ENCODE results near the gene THAP4.

Gene THAP4

DNA sequence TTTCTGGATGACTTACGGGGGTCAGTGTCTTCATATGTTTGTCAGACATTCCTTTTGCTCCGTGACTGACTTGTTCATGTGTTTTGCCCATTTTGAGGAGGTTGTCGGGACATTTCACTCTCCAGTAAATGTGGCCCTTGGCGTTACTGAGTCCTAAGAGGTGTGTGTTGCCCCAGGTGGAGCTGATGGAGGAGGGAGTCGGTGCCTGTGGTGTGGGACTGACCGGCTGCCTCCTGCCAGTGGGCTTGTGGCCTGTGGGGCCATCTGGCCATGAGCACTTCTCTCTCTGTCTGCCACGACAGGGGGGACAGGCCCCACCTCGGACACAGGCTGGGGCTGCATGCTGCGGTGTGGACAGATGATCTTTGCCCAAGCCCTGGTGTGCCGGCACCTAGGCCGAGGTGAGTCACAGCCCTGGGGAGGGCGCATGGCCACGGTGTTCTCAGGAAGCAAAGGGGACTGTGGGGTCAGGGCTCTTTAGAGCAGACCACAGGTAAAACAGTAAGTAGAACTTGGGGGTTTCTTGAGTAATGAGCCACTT is 16.3 kb upstream of the THAP4 start:
- no peak for TF ChIP-seq ZFX (IDR thresholded peaks at IDR 0.05)
- TF ChIP-seq, protein P1, sequence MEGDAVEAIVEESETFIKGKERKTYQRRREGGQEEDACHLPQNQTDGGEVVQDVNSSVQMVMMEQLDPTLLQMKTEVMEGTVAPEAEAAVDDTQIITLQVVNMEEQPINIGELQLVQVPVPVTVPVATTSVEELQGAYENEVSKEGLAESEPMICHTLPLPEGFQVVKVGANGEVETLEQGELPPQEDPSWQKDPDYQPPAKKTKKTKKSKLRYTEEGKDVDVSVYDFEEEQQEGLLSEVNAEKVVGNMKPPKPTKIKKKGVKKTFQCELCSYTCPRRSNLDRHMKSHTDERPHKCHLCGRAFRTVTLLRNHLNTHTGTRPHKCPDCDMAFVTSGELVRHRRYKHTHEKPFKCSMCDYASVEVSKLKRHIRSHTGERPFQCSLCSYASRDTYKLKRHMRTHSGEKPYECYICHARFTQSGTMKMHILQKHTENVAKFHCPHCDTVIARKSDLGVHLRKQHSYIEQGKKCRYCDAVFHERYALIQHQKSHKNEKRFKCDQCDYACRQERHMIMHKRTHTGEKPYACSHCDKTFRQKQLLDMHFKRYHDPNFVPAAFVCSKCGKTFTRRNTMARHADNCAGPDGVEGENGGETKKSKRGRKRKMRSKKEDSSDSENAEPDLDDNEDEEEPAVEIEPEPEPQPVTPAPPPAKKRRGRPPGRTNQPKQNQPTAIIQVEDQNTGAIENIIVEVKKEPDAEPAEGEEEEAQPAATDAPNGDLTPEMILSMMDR (conservative IDR thresholded peaks at IDR 0.05): no peak
- H3K27ac ChIP-seq: no peak overlapping the region

DNA sequence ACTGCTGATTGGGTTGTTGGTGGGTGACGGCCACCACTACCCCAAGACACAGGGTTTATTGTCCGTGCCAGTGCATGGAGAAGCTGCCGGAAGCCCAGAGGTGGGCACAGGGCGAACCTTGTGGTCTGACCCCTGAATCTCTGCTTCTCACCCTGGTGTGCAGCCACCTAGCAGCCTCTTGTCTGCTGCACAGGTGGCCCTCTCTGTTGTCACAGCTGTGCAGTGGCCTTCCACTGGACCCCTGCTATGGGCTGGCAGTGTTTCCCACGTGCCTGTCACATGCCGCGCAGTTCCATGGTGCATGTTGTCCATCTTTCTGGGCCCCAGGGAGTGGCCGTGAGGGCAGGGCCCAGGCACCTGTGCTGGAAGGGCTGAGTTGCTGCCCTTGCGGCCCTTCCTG is 15.8 kb upstream of the THAP4 start:
- TF ChIP-seq, protein P1 (conservative IDR thresholded peaks at IDR 0.05): no peak
- TF ChIP-seq ZFX (IDR thresholded peaks at IDR 0.05): no peak
- H3K27ac ChIP-seq: no peak overlapping the region

DNA sequence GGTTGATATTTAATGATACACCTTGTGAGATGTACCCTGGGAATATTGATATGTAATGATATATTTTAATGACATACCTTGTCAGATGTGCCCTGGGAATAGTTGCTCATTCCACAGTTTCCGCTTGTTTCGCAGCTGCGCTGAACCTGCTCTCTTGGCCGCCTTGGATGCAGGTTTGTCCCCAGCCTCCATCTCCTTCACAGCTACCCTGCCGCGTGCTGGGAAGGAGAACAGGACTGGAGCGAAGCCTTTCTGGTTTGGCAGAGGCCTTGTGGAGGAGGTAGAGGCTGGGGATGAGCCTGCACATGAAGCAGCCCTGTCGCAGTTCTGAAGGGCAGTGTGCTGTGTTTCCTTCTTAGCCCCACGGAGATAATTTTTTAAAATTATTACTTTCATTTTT is 15.2 kb upstream of the THAP4 start:
- TF ChIP-seq, protein P1 (conservative IDR thresholded peaks at IDR 0.05): no peak
- TF ChIP-seq ZFX (IDR thresholded peaks at IDR 0.05): no peak
- H3K27ac ChIP-seq: no peak overlapping the region

DNA sequence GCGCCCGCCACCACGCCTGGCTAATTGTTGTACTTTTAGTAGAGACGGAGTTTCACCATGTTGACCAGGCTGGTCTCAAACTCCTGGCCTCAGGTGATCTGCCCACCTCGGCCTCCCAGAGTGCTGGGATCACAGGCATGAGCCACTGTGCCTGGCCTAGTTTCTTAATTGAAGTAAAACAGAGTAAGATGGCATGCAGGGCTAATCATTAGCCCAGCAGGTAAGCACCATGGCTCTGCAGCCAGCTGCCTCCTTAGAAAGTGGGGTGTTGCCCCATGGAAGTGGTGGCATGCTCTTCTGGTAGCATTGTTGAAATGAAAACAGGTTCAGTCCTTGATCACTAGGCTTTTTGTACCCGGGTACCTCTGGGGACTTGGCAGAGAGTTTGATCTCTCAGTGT is 13.0 kb upstream of the THAP4 start:
- H3K27ac ChIP-seq: no peak overlapping the region
- TF ChIP-seq, protein P1 (conservative IDR thresholded peaks at IDR 0.05): no peak
- no peak for TF ChIP-seq ZFX (IDR thresholded peaks at IDR 0.05)

DNA sequence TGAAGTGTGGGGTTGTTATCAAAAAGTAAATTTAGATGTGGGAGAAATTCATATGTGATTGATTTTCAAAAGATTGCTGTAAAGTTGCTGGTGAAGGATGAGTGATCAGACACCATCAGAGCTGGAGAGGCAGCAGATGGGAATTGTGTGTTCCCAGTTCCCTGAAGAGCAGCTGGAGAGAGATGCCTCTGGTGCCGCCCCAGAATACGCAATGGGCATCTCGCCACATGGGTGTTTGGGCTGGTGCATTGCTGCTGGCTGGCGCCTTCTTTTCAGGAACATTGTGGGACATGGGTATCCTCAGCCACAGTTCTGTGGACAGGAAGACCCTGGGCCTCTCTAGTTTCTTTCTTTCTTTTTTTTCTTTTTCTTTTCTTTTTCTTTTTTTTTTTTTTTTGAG is 12.4 kb upstream of the THAP4 start:
- no peak overlapping the region for H3K27ac ChIP-seq
- no peak for TF ChIP-seq ZFX (IDR thresholded peaks at IDR 0.05)
- TF ChIP-seq, protein P1 (conservative IDR thresholded peaks at IDR 0.05): no peak

DNA sequence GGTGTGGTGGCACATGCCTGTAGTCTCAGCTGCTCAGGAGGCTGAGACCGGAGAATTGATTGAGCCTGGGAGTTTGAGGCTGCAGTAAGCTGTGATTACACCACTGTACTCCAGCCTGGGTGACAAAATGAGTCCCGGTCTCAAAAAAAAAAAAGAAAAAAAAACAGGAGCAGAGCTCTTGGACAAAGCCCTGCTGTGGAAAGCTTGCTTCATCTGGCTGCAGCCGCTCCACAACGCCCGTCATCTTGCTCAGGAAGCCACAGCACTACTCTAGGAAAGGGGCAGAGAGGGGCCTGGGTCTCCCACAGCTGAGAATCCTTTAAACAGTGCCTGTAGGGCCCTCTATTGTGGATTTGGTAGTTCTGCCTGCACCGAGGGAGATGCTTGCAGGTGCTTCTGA is 11.5 kb upstream of the THAP4 start:
- TF ChIP-seq, protein P1 (conservative IDR thresholded peaks at IDR 0.05): no peak
- no peak for TF ChIP-seq ZFX (IDR thresholded peaks at IDR 0.05)
- no peak overlapping the region for H3K27ac ChIP-seq

DNA sequence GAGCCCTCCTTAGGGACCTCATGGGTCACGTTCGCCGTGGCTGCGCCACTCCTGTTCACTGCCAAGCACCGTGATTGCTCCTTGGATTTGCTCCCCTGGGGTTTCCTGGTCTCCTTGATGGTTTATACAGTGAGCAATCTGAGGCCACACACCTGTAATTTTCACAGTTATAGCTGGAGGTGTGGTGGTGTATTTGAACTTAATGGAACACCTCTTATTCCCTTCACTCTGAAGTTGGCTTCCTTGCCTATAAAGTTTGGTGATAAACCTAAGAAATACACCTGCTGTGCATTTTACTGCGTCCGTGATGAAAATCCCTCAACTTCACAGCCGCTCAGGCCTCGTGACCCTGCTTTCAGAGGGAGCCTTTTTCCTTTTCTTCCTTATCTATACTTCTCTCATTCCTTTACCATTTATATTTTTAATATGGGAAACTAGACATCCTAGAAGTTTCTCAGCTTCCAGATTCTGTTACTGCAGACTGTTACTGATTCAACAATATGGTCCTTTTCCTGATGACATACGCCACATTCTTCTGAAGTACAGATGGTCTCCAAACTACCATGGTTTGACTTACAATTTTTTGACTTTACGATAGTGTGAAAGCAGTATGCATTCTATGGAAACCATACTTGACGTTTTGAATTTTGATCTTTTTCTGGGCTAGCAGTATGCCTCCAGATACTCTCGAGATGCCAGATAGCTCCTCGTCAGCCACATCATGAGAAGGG is 9.1 kb upstream of the THAP4 start:
- no peak for TF ChIP-seq ZFX (IDR thresholded peaks at IDR 0.05)
- TF ChIP-seq, protein P1 (conservative IDR thresholded peaks at IDR 0.05): no peak
- no peak overlapping the region for H3K27ac ChIP-seq
